GM19328 (cell line): ENCODE measurements around the gene RASIP1.
"Not testable (repeated sequence)": the region's sequence is repeated elsewhere in the genome, so short reads cannot be mapped to it uniquely, and the experiment has no call there.

Source experiments
- ATAC-seq: cut with Tn5 transposase; IDR thresholded peaks from one replicate; pipeline ENCODE4 v1.9.1; 2021; ENCODE audit warnings: mild to moderate bottlenecking, moderate library complexity; ENCODE audit not compliant: unreplicated experiment

Gene RASIP1

DNA sequence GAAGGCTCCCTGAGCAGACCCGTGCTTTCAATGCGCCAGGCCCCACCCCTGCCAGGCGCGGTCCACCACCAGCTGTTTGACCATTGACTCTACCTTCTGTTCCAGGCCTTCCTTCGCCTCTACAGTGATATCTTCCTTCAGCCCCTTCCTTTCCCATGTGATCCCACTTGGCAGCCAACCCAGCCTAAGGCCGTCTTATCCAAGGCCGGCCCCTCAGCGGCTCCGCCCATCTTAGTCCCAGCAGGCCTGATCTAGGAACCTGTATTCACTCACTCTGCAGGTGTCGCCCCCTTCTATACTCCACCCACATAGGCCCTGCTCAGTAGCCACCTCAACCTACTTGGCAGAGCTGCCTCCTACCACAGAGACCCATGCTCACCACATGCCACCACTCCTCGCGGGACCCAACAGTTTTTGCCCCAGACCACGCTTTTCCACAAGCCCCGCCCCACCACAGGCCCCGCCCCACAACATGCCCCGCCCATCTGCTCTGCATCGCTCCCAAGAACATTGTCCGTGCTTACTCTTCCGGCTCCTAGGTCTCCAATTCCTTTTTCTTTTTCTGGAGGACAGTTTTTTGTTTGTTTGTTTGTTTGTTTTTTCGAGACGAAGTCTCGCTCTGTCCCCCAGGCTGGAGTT is 2.9 kb downstream of the RASIP1 start:
- no peak for ATAC-seq

DNA sequence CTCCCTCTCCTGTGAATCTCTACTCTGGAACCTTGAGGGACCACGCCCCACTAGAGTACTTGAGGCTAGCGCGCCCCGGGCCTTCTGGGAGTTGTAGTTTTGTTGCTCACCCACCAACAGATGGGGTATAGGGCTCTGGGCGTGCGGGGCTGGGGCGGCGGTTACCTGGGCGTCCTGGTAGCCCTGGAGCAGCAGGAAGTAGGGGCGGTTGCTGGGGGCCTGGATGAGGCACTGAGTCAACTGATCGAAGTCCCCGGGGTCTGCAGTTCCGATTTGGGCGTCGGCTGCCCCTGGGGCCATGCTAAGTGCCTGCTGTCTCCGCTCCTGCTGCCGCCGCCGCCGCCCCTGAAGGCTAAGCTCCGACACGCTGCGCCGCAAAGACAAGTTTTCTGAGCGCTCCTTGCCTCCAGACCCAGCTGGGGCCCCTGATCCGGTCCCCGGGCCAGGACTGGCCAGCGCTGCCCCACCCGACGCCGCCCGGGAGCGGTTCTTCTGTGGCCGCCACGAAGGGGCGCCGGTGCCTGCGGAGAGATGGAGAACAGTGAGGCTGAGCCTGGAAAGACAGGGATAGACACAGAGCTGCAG is 5.3 kb downstream of the RASIP1 start:
- no peak for ATAC-seq

DNA sequence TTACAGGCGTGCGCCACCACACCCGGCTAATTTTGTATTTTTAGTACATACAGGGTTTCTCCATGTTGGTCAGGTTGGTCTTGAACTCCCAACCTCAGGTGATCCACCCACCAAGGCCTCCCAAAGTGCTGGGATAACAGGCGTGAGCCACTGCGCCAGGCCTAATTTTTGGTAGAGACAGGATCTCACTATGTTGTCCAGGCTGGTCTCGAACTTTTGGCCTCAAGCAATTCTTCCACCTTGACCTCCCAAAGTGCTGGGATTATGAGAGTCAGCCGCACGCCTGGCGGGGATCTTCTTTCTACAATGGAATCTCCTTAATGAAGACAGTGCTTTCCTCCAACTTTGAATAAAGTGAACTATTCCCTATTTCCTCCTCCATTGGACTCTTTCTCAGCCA is 5.8 kb downstream of the RASIP1 start:
- no peak for ATAC-seq

DNA sequence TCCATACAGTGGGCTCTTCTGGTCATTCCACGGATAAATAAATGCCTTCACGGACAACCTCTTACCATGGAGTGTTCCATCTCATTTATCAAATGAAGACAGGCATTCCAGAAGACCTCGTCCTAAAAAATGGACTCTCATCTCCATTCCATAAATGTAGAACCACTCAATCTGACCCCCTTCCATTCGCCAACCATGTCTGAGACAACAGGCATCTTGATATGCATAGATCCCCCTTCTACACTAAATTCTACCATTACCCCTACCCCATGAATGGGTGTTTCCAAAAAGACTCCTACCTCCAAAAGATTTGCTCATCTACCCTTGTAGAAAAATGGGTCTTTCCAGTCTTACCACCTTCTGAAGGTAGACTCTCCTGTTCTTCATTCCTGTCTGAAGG is 9.0 kb downstream of the RASIP1 start:
- ATAC-seq: no peak

DNA sequence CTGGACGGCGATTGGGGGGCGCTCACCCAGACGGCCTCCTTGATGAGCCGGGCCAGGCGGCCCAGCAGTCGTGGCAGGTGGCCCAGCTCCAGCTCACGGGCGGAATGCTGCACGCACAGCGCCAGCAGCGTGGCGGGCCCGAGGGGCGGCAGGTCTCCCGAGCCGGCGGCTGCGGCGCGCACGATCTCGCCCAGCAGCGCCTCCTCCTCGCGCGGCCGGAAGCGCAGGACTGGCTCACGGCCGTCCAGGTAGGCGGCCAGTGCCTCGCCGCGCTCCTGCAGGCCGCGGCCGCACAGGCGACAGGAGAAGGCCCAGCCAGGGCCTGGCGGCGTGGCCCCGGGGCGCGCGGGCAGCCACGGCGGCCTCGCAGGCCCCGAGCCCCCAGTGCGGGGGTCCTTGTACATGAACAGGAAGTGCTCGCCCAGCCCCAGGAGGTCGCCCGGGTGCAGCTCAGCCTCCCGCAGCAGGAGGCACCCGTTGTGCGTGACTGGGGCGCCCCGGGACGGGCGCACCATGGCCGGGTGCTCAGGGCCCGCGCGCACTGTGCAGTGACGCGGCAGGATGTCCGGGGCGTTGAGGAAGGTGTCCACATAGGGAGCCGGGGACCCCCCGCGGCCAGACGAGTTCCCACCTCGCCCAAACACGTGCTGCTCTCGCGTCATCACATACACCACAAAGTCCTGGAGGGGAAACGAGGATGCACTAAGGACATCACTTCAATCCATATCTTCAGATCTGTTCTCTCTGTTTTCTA is 11.3 kb downstream of the RASIP1 start:
- ATAC-seq: no peak

DNA sequence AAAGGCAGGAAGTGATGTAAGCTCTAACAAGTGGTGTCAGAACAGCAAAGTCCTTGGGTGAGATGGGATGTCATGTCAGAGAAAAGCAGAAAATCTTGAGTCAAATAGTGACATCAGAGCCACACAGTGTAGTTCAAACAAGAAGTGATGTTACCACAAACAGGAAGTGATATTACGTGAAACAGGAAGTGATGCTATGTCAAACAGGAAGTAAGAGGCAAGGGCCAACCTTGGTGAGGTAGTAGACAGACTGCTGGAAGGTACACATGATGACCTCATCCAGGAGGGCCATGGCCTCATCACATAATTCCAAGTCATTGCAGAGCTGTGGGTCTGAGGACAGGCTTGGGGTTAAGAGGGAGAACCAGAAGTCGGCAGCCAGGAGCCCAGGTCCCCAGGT is 13.9 kb downstream of the RASIP1 start:
- ATAC-seq: no peak

DNA sequence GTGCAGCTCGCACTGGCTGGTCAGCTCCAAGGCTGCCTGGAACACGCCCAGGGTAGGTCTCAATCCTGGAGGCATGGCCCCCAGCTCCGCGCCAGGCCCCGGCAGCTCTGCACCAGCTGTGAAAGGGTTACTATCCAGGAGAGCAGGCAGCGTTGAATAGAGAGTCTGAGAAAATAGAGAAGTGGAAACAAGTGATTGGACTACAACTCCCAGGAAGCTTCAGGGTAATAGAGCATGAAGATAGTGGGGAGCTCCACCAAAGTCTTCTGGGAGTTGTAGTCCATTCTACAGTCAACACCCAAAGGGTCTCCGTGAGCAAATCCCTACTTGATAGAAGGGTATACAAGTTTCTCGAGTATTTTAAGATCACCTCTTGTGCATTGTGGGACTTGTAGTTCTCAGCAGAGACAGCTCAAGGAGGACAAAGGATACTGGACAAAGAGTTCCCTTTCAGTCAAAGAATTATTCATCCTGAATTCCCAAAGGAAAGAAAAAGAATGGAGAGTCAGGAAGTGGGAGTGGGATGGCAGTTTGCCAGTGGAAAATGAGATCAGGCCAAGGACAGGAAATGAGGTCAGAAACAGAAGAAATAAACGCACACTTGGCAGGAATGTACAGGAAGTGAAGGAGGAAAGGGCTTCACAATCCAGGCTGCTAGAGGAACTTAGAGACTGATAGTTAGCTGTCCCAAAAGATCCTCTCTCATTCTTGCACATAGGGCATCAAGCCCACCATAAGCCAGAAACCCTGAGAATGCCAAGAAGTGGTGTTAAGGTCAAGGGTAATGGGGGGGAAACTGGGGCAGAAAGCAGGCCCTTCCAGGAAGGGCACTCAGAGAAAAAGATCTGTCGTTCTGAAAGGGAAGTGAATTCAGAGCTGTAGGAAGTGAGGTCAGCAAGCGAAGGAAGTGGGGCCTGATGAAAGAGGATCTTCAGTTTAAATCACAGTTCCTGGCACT is 15.3 kb downstream of the RASIP1 start:
- ATAC-seq: no peak

DNA sequence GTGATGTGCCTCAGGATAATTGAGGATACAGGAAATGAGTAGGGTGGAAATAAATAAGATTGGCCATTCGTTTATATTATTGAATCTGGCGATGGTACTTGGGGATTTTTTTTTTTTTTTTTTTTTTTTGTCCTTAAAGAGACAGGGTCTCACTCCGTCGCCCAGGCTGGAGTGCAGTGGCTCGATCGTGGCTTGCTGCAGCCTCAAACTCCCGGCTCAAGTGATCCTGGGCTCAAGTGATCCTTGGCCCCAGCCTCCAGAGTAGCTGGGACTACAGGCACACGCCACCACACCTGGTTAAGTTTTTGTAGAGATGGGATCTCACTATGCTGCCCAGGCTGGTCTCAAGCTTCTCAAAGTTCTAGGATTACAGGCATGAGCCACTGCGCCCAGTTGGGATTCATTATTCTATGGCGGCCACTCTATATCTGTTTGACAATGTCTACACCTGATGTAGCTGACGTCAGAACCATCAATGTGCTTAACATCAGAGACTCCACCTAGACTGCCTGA is 18.2 kb downstream of the RASIP1 start:
- no peak for ATAC-seq

DNA sequence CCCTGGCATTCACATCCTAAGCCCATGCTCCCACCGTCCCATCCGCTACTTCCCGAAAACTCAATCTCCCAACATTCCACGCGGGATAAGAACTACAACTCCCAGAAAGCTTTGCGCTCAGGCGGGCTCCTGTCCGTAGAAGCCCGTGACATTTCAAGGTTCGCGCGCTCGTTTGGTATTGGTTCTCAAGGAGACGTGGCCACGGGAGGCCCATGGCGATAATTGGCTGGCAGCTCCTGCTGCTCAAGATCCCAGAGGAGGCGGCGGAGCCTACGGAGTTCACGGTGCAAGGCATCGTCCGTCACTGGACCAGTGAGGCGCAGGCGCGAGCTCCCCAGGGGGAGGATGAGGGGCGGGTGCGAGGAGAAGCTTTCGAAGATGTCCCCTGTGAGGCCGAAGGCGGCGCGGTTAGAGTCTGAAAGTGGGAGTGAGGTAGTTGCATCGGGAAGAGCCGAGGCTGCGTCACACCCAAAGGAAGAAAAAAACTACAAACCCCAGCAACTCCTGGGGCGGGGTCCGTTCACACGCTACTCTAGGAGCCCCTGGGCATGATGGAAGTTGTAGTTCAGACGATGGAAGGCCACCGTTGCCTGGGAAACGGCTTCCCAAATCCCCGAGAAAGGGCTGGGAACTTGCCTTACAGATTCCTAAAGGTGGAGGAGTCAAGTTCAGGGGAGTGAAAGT is 19.7 kb downstream of the RASIP1 start:
- ATAC-seq: peak; percentile 79

DNA sequence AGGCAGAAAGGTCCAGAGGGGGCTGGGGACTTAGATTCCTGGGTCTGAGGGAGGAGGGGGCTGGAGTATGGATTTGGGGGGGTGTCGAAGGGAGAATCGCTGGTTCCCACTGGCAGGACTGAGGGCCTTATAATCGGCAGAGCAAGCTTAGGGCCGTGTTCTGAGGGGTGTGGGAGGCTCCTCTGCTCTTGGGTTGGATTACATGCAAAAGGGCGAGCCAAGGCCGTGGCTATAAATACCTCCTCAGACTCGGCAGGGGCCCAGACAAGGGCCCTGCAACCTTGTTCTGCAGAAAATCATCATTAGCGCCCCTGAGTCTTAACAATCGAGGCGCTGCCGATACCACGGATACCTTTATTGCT is 20.2 kb downstream of the RASIP1 start:
- ATAC-seq: peak; percentile 12

DNA sequence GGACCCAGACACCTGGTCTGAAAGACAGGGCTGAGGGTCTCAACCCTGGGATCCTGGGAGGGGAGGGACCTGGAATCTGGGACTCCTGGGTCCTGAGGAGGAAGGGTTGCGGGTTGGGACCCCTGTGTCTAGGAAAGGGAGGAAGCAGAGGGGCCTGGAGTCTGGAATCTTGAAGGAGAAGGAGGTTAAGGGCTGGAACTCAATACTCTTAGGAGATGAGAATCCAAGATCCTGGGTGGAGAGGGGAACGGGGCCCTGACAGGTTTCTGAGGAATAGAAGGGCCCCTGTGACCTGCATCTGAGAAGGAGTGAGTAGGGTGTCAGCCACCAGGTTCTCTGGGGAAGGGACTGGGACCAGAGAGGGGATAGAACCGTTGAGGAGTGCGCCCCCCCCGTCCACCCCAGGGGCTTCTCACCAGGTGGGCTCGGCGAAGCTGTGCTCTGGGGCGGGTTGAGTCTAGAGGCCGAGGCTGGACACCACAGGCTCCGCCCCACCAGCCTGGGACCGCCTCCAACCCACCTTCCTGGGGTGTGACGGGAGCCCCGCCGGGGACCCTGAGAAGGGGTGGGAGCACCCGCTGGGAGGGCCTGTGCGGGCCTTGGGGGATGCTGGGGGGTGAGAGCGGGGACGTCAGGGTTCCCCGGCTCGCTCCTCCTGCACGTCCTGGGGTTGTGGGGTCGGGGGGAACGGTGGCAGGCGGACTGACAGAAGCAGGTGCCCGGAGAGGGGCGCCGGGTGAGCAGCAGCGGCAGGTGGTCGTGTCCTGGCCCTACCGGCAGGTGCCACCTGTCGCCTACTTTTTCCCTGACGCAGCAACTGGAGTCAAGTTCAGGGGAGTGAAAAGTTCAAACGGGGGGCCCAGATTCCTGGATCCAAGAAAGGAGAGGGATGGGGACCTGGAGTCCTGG is 20.9 kb downstream of the RASIP1 start, which contains the start of gene MAMSTR:
TSS of gene MAMSTR (minus strand) at position 463 of the 909 bp plus-strand sequence. CDS start 694 bp downstream, outside the sequence.
- no peak for ATAC-seq

DNA sequence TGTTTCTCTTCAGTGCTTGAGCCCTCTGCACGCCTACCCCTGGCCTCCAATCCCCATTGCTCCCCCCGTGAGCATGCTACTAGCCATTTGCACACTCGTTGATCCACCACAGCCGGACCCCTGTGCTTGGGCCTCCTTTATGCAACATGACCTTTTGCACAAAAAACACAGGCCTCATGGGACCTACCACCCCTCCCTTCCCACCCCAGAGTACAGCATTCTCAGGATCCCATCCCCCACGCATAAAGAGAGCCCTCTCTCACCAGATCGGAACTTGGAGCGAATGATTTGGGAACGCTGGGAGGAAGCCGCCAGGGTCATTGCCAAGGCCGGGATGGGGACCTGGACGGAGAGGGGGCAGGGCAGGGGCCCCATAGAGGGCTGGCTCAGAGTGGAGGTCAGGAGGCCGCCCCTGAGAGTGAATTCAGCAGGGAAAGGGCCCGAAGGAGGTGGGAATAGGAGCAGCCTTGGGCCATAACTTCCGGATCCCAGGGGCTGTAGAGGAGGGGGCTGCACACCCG is 21.6 kb downstream of the RASIP1 start:
- no peak for ATAC-seq

DNA sequence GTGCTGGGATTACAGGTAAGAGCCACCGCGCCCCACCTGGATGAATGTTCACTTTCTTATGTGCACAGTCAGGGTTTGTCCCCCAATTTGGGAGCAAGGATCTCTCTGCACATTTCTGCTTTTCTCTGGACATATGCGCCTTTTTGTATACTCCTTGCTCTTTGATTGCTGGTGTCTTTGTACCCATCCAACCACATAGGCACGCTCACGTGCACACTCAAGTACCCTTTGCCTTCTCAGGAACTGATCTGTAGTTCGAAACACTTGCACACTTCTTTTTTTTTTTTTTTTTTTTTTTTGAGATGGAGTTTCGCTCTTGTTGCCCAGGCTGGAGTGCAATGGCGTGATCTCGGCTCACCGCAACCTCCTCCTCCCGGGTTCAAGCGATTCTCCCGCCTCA is 22.3 kb downstream of the RASIP1 start:
- not testable (repeated sequence) for ATAC-seq

DNA sequence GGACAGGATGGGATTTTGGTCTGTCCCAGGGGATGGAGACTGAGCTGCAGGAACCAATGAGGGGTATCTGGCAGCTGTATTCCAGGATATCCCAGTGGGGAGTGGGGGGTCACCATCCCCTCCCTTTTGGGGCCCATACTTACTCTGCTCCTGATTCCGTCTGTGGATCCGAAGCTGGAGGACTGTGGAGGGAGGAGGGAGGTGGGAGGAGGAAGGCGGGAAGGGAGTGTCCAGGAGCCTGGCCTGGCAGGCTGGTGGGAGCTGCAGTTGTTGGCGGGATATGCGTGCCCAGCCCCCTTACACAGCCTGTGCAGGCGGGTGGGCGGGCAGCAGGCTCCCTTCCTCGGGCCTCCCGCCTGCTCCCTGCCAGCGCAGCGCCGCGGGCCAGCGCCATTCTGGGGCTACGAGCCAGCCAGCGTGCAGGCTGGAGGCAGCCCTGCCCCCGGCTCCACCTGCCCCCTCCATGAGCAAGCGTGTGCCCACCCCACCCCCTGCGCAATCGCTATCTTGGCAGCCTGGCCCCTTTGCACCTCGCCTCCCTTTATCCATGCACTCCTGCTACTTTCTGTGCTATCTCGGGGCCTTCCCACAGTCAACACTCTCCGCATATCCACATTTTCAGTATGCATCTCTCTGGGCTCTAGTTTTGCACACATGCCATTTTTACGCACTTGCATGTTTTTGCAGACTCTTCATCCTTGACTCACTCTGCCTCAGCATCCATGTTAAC is 23.7 kb downstream of the RASIP1 start:
- ATAC-seq: no peak

DNA sequence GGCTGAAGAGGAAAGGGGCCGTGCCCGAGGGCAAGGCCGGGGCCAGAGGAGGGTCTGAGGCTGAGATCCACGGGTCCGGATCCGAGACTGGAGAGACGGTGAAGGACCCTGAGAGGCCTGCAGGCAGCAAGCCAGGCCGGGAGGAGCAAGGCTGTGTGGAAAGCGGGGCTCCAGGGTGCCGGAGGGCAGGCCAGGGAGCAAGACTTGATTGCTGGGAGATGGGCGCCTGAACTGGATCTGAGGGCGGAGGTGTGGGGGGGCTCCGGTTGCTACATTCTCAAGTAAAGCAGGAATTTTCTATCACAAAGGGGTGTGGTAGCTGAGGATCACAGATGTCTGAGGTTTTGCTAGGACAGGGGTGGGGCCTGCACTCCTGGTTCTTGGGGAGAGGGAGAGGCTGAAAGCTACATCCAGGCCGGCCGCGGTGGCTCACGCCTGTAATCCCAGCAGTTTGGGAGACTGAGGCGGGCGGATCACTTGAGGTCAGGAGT is 24.7 kb downstream of the RASIP1 start:
- ATAC-seq: no peak

DNA sequence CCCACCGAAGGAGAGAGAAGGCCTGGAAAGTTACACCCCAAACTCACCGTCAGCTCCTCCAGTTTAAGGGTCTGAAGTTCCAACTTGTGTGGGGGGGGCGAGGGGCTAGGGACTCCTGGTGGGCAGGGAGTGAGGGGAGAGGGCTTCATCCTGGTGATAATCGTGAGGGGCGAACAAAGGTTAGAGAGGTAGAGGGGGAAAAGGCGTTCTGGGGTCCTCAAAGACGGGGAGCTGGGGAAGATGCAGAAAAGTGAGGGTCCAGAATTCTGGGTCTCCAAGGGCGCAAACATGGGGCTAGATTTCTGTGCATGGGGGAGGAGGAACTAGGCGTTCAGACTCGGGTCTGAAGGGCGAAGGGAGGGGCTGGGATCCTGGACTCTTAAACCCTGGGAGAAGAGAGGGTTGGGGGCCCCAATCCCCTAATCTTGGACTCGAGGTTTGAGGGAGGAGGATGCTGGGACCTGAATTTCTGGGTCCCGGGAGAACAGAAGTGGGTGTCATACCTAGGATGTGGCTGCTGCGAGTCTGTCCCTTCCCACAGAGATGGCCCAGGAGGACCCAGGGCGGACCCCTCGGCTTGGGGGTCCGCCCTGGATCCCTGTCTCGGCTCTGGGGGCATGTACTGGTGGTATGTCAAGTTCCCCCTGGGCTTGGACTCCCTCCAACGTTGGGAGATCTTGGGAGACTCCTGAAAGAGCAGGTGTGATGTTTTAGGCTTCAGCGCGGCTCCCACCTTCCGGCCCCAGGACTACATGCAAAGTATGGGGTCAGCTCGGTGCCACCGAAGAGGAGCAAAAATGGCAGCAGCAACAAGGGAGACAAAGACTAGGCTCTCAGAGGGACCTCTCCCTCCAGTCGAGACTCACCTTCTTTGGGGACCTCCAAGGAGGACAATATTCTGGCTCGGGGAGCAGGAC is 25.4 kb downstream of the RASIP1 start:
- ATAC-seq: no peak
